ENCODE measurements around the gene EYS.

The EYS gene

DNA sequence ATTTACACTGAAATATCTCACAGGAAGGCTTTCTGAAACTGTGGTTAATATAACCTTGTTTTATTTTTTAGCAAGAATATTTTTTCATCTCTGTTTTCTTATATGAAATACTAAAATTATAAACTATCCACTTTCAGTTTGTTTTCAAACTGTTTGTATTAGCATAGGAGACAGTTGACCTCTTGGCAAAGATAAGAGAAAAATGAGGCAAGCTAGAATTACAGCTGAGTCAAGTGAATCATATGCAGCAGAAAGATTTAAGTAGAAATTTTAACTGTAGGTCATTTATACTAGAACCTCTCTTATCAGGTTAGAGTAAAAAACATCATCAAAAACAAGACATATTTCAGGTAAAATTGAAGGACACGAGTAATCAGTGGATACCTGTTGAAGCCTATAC lies 1278.8 kb downstream of the EYS start:
- DNase-seq = no peak

DNA sequence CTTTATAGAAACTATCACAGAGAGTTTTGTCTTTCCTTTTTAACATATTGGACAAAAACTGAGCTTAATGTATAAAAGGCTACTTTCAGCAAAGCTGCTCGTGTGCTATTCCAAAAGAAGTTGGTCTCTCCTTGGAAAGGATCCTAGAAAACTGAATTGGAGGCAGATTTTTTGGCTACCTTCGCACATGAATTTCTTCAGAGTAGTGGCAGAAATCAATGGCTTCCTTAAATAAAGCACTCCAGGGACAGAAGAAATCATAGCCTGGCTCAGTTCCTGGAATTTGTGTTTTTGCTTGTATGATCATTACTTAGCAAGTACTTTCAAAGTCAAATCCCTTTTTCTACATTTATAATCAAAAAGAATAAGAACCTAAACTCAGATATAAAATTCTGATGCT lies 1291.1 kb downstream of the EYS start:
- no peak for DNase-seq

DNA sequence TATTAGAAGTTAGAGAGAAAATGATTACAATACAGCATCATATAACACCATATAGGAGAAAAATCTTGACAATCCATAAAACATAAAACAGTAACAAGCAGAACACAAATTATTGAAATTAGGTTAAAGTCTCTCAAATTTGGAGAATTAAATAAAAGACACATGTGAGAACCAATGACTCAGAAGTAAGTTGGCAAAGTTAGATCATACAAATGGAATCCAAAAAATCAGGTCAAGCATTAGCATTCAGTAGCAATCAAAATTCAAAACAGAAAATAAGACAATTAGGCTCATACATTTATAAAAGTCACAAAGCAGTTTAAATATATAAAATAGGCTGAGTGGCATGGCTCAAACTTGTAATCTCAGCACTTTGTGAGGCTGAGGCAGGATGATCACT lies 1295.8 kb downstream of the EYS start:
- no peak for DNase-seq

DNA sequence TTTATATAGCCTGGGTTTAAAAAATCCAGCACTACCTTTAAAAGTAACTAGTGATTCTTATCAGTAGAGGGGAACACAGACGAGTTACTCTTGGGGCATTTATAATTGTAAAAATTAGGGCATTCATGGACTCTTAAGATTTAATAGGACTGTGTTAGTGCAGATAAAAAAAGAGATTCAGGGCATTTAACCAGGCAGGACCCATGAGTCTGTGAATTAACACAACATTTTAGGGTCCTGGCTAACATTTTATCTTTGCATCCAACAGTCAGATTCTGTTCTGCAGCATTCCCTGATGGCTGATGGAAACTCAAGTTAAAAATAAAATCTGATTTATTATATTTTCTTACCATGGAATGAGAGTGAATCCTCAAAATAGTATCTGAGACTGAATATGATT lies 1297.1 kb downstream of the EYS start:
- no peak for DNase-seq

DNA sequence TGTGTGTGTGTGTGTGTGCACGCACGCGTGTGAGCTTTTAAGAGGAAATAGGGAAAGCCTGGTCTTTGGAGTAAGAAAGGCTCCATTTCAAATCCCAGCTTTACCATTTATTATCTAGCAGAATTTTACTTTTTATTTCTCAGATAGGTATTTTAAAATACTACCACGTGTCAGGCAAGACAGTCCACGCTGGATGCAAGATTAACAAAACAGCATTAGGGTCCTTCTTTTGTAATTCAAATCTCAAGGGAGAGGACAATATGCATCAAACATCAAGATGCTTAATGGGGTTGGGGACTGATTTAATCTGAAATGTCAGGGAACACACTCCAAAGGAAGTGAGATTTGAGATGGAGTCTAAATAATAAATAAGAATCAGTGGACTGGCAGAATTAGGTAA lies 1302.6 kb downstream of the EYS start:
- DNase-seq = no peak

DNA sequence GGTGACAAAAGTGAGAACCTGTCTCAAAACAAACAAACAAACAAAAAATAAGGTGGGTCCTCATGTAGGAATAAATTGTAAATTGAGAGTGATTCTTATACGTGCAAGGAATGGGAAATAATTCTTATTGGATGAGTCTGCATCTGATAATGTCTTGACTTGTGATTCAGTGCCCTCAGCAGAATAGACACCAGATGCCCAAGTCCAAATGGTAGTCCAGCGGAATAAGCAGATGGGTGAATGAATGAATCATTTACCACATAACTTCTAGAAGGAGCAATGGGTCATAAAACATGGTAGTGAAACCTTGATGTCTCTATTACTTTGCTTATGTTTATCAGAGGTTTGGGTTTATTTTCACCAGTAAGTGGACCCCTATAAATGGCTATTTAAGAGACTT lies 1323.7 kb downstream of the EYS start:
- DNase-seq = no peak

DNA sequence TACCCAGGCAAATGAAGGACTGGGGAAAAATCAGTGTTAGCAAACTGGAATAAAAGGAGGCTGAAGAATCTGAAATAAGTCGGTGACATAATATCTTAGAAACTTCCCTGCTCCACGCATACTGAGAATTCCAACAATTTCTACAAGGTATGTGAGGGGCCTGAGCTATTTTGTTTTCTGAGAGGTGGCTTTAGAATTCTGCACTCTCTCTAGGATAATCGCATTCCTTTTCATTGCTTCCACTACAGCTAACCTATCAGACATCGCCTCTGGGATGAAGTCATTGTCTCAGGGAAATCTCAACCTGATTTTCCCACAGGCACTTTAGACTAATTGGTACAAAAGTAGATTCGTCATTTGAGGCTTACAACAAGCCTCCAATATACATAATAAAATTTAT lies 1330.6 kb downstream of the EYS start:
- DNase-seq = no peak

DNA sequence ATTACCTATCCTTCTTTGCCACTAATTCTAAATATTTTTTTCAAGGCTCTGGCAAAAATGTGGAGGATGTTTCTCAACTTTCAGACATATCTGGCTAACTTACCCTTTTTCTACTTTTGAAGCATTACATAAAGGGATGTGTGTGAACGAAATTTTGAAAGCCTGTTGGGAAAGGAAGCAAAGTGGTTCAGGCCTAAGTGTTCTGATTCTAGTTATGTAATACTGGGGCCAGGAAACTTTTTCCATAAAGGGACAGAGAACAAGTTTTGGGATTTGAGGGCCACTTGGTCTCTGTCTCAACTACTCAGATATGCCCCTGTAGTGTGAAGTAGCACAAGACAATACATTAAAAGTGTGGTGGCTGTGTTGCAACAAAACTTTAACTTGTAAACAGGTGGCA lies 1349.6 kb downstream of the EYS start:
- no peak for DNase-seq

DNA sequence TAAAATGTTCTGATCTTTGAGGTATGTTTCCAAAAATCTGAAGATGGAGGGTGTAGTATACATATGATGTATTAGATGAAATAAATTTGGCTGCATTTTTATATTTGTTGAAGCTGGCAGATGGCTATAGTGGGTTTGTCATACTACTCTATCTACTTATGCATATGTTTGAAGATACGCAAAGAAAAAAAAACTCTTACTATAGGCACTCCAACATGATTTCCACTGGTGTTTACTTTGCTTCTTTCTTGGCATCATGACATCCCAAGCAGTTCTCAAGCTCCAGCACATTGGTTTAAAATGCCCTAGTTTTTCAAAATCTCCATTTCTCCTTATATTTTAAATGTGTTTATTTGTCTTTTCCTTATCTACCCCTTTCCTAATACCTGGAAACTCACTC lies 1359.6 kb downstream of the EYS start:
- no peak for DNase-seq

DNA sequence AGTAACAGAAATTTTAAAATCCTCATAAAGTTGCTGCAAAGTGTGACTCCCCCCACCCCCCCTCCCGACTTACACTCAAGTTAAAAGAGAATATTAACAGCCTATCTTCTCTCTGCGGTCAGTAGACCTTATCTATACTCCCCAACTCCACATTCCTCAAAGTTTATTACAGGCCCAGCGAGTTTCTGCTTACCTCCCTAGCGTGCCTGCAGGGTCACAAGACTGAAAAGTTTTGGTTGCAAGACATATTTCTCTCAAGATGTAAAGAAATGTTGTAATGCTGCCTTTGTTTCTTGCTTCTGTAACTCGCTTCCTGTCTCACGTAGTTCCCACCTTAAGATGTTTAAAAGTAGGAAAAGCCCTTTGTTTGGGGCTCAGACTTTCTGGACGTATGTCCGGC lies 1371.8 kb downstream of the EYS start:
- DNase-seq = no peak

DNA sequence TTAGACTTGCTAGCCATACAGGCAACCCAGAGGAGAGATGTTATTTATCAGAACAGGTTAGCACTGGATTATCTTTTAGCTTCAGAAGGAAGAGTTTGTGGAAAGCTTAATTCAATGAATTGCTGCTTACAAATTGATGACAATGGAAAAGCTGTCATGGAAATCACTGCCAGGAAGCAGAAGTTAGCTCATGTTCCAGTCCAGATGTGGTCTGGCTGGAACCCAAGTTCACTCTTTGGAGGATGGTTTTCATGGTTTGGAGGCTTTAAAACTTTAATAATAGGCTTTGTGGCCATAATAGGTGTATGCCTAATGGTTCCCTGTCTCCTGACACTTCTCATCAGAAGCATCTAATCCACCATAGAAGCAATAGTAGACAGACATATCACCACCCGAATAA lies 1372.4 kb downstream of the EYS start:
- DNase-seq = no peak

DNA sequence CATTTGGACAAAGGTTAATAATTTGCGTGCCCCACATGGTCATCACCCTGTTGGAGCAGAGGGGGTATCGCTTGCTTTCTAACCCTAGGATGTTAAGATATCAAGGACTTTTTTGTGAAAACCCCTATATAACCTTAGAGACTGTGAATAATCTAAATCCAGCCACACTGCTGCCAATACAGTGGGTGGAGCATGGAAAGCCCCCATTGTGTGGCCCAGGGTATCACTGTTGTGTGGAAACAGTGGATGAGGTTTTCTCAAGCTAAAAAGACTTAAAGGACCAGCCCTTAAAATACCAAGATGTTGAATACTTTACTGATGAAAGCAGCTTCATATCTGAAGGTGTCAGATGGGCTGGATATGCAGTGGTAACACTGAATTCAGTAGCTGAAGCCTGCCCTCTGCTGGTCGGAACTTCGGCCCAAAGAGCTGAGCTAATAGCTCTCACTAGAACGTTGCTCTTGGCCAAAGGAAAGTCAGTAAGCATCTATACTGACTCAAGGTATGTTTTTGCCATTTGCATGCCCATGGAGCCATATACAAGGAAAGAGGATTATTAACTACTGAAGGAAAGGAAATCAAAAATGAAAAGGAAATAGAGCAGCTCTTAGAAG lies 1376.2 kb downstream of the EYS start:
- DNase-seq = no peak

DNA sequence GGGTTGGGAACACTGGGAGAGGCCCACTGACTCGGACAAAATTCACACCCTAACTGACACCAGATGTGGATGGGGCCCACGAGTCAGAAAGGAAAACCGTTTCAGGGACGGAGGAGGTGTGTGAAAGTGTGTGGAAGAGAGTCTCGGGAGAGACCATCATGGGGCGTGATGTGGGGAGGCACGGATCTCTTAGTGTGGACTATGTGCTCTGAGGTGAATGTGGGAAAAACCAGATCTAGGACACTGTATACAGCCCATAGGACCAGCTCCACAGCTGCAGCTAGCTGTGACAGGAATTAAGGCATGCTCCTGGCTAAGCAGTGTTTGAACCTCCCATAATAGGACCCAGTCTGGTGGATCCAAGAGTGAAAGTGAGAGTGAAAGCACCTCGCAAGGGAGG lies 1380.1 kb downstream of the EYS start:
- DNase-seq = no peak

DNA sequence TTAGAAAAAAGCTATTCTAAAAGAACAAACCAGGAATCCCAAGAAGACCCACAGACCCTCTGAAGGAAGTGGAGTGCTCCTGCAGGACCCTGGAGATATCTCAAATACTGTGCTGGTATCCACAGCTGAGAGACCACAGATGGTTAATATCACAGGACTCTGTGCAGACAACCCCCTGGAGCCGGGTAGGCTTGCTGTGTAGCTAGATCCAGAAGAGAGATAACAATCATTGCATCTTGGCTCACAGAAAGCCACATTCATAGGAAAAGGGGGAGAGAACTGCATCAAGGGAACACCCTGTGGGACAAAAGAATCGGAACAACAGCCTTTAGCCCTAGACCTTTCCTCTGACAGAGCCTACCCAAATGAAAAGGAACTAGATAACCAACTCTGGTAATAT lies 1381.9 kb downstream of the EYS start:
- no peak for DNase-seq

DNA sequence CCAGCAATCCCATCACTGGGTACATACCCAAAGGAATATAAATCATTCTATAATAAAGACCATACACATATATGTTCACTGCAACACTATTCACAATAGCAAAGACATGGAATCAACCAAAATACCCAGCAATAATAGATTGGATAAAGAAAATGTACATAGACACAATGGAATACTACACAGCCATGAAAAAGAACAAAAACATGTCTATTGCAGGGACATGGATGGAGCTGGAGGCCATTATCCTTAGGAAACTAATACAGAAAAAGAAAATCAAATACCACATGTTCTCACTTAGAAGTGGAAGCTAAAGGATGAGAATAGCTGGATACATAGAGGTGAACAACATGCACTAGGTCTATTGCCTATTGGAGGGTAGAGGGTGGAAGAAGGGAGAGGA lies 1396.8 kb downstream of the EYS start:
- DNase-seq = no peak

DNA sequence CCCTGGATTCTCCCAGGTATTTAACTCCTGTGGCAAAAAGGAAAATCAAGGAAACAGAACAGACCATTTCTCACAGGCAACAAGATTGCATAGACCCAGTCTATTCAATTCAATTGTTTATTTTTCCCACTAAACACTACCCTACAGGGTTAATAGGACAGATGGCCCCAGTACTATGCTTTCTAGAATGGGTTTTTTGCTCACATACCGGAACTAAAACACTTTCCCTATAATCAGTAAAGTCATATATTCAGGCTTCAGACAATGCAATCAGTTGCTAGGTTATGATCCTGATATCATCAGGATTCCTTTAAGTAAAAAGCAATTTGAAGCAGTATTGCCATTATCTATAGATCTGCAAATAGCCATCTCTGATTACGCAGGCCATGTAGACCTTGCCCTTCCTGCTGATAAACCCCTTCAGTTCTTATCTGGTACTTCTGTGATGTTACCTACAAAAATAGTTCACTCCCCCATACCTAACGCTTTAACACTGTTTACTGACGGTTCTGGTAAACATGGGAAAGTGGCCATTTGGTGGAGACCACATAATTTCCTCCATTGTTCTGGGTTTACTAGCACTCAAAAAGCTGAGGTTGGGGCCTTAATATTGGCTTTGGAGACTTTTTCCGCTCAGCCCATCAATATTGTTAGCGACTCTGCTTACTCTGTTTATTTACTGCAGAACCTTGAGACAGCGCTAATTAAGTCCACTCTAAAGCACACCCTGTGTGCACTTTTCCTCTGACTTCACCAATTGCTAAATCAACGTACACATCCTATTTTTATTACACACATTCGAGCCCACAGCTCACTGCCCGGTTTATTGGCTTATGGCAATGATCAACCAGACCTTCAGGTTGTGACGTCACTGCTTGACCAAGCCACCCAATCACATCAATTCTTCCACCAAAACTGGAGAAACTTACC lies 1405.5 kb downstream of the EYS start:
- no peak for DNase-seq

DNA sequence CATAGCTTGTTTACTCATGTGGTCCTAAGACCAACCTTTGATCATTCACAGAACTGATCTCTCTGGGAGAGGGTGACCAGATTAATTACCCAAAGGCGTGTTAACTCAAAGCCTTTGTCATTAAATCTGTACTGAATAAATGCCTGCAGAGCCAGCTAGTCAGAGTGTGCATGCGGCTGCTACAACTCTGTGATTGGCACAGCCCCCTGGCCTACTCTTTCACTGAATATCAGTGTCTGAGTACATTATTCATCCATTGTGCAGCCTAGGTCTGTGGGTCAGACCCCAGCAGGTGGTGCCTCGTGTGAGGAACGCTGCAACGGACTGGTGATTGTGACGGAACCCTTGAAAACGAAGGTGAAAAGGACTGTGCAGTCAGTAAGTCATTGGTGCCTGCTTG lies 1407.8 kb downstream of the EYS start:
- no peak for DNase-seq

DNA sequence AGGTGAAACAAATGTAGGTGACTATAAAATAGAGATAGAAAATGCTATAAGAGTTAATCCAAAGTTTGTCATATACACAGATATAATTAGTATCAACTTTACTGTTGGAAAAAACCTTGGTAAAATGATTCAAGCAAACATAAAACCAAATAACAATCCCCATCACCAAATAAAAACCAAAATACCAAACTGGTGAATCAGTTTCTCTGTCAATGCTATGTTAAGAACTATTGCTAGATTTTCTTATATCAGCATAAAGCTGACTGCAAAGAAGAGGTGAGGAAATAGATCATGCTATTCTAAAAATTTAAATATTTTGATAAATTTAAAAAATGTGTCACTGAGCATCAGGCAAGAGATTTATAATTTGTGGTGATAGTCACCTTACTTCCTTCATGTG lies 1413.0 kb downstream of the EYS start:
- DNase-seq = no peak

DNA sequence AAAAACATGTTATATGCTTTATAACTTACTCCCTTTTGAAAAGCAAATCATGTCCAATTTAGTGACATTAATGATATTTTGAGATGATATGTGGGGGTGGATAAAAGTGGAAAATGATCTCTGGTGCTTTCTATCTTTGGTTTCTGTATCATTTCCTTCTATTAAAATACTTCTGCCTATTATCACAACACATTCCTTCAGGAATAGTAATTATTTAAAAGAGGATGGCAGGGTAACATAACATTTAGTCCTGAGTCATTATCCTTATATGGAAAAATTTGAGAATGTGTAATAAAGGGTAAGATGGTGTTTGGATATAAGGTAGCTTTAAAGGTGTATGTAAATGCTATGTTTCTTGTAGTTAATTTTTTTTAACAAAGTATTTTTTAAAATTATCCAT lies 1413.7 kb downstream of the EYS start:
- DNase-seq = no peak

DNA sequence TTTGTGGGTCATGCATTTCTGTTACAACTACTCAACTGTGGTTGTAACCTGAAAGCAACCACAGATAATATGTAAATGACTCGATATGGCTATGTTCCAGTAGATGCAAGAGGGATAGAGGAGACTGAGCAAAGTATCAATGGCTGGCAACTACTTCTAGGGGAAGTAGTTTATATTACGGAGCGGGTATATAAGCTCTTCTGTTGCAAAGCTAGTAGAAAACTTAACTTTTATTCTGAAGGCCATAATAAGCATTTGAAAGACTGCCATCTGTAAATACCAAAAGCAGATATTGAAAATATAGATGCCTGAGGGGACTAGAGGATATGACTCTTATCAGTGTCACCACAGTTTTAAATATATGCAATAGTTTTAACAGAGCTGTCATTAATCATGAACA lies 1416.2 kb downstream of the EYS start:
- no peak for DNase-seq

DNA sequence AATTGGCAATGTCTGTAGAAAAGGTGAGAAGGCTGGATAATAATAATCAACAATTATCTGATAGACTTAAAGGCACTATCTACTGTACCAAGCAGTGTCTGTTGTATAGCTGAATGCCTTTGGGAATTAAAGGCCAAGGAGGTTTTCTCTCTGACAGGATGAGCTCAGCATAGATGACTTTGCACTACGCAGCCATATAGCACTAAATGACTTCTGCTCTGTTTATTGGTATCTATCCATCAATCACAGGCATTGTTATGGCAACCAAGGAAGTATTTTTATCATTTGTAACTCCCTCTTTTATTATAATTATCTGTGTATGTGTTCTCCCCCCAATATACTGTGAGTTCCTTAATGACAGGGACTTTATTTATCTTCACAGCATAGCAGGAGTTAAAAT lies 1417.1 kb downstream of the EYS start:
- no peak for DNase-seq

DNA sequence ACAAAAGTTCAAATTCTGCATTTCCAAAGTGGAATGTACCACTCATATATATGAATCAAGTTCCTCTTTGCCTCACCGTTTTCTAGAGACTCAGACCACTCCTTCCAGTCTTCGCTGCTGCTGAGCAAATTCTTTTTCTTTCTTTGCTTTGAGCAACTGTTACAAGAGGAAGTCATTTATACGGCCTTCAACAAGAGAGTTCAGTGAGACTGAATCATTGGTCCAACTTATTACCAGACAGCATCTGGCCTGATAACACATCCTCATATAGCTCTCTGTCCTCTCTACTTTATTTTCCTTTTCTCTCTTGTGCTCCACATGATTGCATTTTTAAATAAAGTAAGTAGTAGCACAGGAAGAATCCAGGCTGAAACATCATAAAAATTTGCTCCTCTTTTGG lies 1418.7 kb downstream of the EYS start:
- no peak for DNase-seq

DNA sequence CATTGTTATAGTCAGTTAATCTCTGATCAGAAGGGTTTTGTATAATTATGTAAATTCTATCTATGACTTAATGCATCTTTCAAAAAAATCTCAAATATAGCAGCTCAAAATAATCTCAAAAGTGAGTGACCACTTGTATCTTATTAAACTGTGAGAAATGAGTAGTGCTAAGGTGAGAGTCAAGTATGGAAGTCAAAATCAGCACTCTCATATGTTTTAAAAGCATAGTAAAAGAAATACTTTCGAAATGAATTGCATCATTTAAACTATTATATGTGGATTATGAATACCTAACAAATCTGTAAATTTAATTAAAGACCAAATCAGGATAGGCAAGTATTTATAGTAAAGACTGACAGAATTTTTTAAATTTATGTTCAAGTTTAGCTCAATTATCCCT lies 1425.9 kb downstream of the EYS start:
- DNase-seq = no peak

DNA sequence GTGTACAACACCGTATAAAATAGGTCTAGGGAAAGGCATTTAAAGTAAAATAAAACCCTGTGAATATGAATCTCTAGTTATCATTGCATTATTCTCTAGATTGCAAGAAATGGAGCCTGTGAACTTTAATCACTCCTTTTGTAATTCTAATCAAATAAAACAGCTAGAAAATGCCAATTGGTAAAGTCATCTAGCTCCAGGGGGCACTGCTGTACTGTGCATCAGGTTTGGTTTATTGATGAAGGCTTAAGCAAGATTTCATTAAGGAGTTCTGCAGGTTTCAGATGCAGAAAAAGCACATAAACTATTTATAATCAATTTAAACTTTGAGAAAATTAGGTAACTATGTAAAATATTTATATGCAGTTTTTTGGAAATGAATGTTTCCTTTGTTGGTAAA lies 1426.5 kb downstream of the EYS start:
- no peak for DNase-seq

DNA sequence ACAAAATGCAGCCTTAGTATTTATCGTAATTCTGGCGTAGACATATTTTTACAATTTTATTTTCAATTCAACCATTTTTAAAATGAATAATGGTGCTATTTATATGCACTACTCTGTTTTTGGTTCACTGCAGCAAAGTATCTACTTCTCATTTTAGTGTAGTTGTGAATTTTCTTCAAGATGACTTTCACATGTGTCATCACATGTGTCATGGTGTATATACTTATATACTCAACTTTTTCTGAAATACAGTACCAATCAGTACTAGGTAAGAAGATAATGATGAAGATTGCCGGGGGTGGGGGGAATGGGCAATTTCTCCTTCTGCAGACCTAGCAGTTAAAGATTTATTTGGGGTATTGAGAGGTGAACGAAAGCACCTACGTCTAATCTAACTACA lies 1436.9 kb downstream of the EYS start:
- DNase-seq = no peak
